HepG2 (cell line): ENCODE results near the gene GP9. TPM values are rescaled to one million over a fixed set of nuclear protein-coding genes. Genes with fewer than 3 reads are reported as not detected.
A peak's percentile ranks its signal among the peaks of the same experiment; 100 is the strongest.

Experiments
- ATAC-seq: fragments of 200-7000 bp; cut with Tn5 transposase; 3 replicates; pipeline ENCODE4 v1.9.1; 2020; ENCODE audit warnings: mild to moderate bottlenecking, moderate library complexity
- BruUV-seq: library from RNA; stranded (reverse); fragments of 400-500 nt; replicated peaks from 2 replicates; lab custom pipeline; 2021; lab: Mats Ljungman, UMichigan
- CTCF ChIA-PET: fragments of 300-600 bp; formaldehyde crosslinking; extraction: SDS; loops from one replicate; lab custom pipeline; 2021; ENCODE audit warnings: low total read pairs, inconsistent platforms, low intra/inter-chr PET ratio; lab: Yijun Ruan, JAX
- POLR2A ChIA-PET: fragments of 350-600 bp; sonication (Branson Sonifier 250); formaldehyde crosslinking; loops from one replicate; lab custom pipeline; 2020; ENCODE audit warnings: antibody characterized with exemption, inconsistent platforms; lab: Yijun Ruan, JAX
- DNase-seq: peaks from one replicate; pipeline ENCODE4 v3.0.0-alpha.2; 2015; ENCODE audit warnings: low spot score
- FAIRE-seq: peaks from 3 replicates; lab custom pipeline; 2011; peaks lifted over from hg19 to GRCh38; lab: Jason Lieb, UNC
- H2AFZ ChIP-seq: one replicate; pipeline ENCODE4 v1.6.1; 2011; ENCODE audit warnings: low read length, inconsistent platforms
- H3K27ac ChIP-seq: fragments of 300-600 bp; 3 replicates; pipeline ENCODE4 v1.8.0; 2011; ENCODE audit warnings: mixed run types, mild to moderate bottlenecking, mixed read lengths, low read length, inconsistent platforms; ENCODE audit not compliant: insufficient read depth; ENCODE audit errors: extremely low read length
- H3K27me3 ChIP-seq, 2 experiments: fragments of 200-600 bp in 1 of 2; 2 replicates in 1 of 2; 3 replicates in 1 of 2; pipeline versions ENCODE4 v1.6.0 to v1.8.0; 2011; ENCODE audit warnings: low read length in 2 of 2, mild to moderate bottlenecking in 2 of 2, moderate library complexity in 2 of 2, inconsistent platforms in 1 of 2; ENCODE audit not compliant: insufficient read depth in 2 of 2, control insufficient read depth in 1 of 2
- H3K36me3 ChIP-seq, 2 experiments: fragments of 200-600 bp in 1 of 2; replicated peaks in 1 of 2; 2 replicates in 1 of 2; 3 replicates in 1 of 2; pipeline versions ENCODE4 v1.5.1 to v1.8.0; 2011; ENCODE audit warnings: low read length in 2 of 2, inconsistent platforms in 1 of 2; ENCODE audit not compliant: insufficient read depth in 2 of 2, control insufficient read depth in 1 of 2
- H3K4me1 ChIP-seq: 2 replicates; pipeline ENCODE4 v1.5.1; 2012; ENCODE audit warnings: low read length, inconsistent platforms; ENCODE audit not compliant: insufficient read depth
- H3K4me2 ChIP-seq: 2 replicates; pipeline ENCODE4 v1.6.0; 2011; ENCODE audit warnings: low read depth, low read length, inconsistent platforms
- H3K4me3 ChIP-seq, 3 experiments: fragments of 200-600 bp in 1 of 3; sonication (generic), shearing (Covaris generic) in 1 of 3; replicated peaks in 1 of 3; 2 replicates each; pipeline ENCODE4 v1.5.1; 2011 to 2016; ENCODE audit warnings: low read length in 3 of 3, inconsistent platforms in 2 of 3, low read depth in 2 of 3, mild to moderate bottlenecking in 2 of 3, control low read depth in 1 of 3, mixed read lengths in 1 of 3; ENCODE audit not compliant: insufficient read depth in 1 of 3
- H3K79me2 ChIP-seq: one replicate; pipeline ENCODE4 v1.6.1; 2011; ENCODE audit warnings: low read length, inconsistent platforms; ENCODE audit not compliant: insufficient read depth
- H3K9ac ChIP-seq: 2 replicates; pipeline ENCODE4 v1.6.0; 2011; ENCODE audit warnings: mild to moderate bottlenecking, low read depth, low read length, inconsistent platforms; ENCODE audit not compliant: insufficient read depth
- H3K9me3 ChIP-seq: 2 replicates; pipeline ENCODE4 v1.5.1; 2012; ENCODE audit warnings: mild to moderate bottlenecking, low read length
- H4K20me1 ChIP-seq: 2 replicates; pipeline ENCODE4 v1.6.0; 2011; ENCODE audit warnings: inconsistent platforms, mild to moderate bottlenecking, low read length, moderate library complexity; ENCODE audit not compliant: insufficient read depth
- AHR ChIP-seq: IDR thresholded peaks from 2 replicates; pipeline ENCODE4 v1.6.1; 2018; ENCODE audit warnings: missing genetic modification reagents, missing compliant biosample characterization
- BCLAF1 ChIP-seq: fragments of 450-650 bp; IDR thresholded peaks from 2 replicates; pipeline ENCODE4 v1.6.1; 2017; ENCODE audit warnings: mild to moderate bottlenecking
- CAMTA2 ChIP-seq: sonication (generic); formaldehyde crosslinking; IDR thresholded peaks from 2 replicates; pipeline ENCODE4 v1.4.0; 2020; ENCODE audit warnings: mild to moderate bottlenecking, missing genetic modification reagents, borderline replicate concordance
- GABPA ChIP-seq, 2 experiments: IDR thresholded peaks; 2 replicates each; pipeline ENCODE4 v1.6.1; 2011 to 2016; ENCODE audit warnings: low read depth in 2 of 2, low read length in 1 of 2, missing biosample characterization in 1 of 2, missing genetic modification characterization in 1 of 2
- PAX8 ChIP-seq: sonication (generic); formaldehyde crosslinking; IDR thresholded peaks from 2 replicates; pipeline ENCODE4 v1.8.0; 2022; ENCODE audit warnings: mild to moderate bottlenecking, missing genetic modification reagents, borderline replicate concordance
- PRDM4 ChIP-seq: sonication (generic); formaldehyde crosslinking; IDR thresholded peaks from 2 replicates; pipeline ENCODE4 v1.9.0; 2021; ENCODE audit warnings: missing genetic modification reagents, borderline replicate concordance
- SMAD3 ChIP-seq: sonication (generic); formaldehyde crosslinking; IDR thresholded peaks from 2 replicates; pipeline ENCODE4 v1.4.0; 2020; ENCODE audit warnings: missing genetic modification reagents
- SRSF1 ChIP-seq: fragments of 200-400 bp; formaldehyde crosslinking; optimal IDR thresholded peaks from 2 replicates; pipeline ENCODE3; 2017; ENCODE audit warnings: mild to moderate bottlenecking, low read depth, low read length, moderate library complexity
- ZBTB4 ChIP-seq: sonication (generic); formaldehyde crosslinking; IDR thresholded peaks from 2 replicates; pipeline ENCODE4 v1.4.0; 2020; ENCODE audit warnings: missing genetic modification reagents, mild to moderate bottlenecking, borderline replicate concordance
- ZNF503 ChIP-seq: sonication (generic); formaldehyde crosslinking; IDR thresholded peaks from 2 replicates; pipeline ENCODE4 v1.4.0; 2020; ENCODE audit warnings: missing genetic modification reagents
- ZNF572 ChIP-seq: sonication (generic); formaldehyde crosslinking; IDR thresholded peaks from 2 replicates; pipeline ENCODE4 v1.5.1; 2020; ENCODE audit warnings: mild to moderate bottlenecking, missing genetic modification reagents
- ZNF775 ChIP-seq: sonication (generic); formaldehyde crosslinking; IDR thresholded peaks from 2 replicates; pipeline ENCODE4 v1.4.0; 2020; ENCODE audit warnings: missing genetic modification reagents, mild to moderate bottlenecking, moderate library complexity, borderline replicate concordance
- ZNF790 ChIP-seq: sonication (generic); formaldehyde crosslinking; IDR thresholded peaks from 2 replicates; pipeline ENCODE4 v1.8.0; 2022; ENCODE audit warnings: missing genetic modification reagents, mild to moderate bottlenecking, borderline replicate concordance
- WGBS: methylation state at CpG from one replicate; pipeline ENCODE4 v1.1.6; 2017; ENCODE audit warnings: low lambda C conversion rate; 5-methylcytosine and 5-hydroxymethylcytosine counted together
- in situ Hi-C: cut with HindIII; loops from 2 replicates; pipeline ENCODE4 v1.10.0; 2017; ENCODE audit warnings: low pct_unique_long_range_greater_than_20kb; ENCODE audit not compliant: extremely low pct_ligation_motif_present
- intact Hi-C: fragments of 100-400 bp; cut with micrococcal nuclease; formaldehyde crosslinking; loops from one replicate; pipeline ENCODE4 v1.10.0; 2022; ENCODE audit not compliant: unreplicated experiment
- polyA plus RNA-seq, 8 experiments: library from polyadenylated mRNA; depleted of rRNA in 3 of 8; stranded (reverse) in 7 of 8; unstranded in 1 of 8; fragments of >200 nt; fragmentation: Illumina TruSeq in 4 of 8; extraction: Trizol in 4 of 8; gene quantifications; 2 replicates each; pipeline versions ENCODE4 v1.2.1 to v1.2.3, GENCODE V29; 2011 to 2016; ENCODE audit warnings: low read depth in 4 of 8, missing spikeins in 1 of 8, mixed read lengths in 1 of 8; ENCODE audit not compliant: insufficient read depth in 1 of 8
- total RNA-seq, 5 experiments: library from RNA; depleted of rRNA; stranded (reverse); fragments of >200 nt; fragmentation: Illumina TruSeq; extraction: Trizol; gene quantifications; 2 replicates each; pipeline ENCODE4 v1.2.3, GENCODE V29; 2016; ENCODE audit warnings: low read depth in 1 of 5

Gene GP9
- total and polyA plus RNA-seq, 2 of the 13 experiments (the other 11 are each of a cell fraction or from before 2014, with no cell fraction given): not detected

GRCh38 chr3:129052675-129053074 lies 7.9 kb upstream of the GP9 start:
- H3K27me3 ChIP-seq: 0 out of 5 replicates have a peak, but pooled peaks cover 0 to 9% of the 10 kb centered on the region in 2 experiments
- no peaks in the 10 kb centered on the region for H4K20me1 ChIP-seq
- no peak overlapping the region for H3K4me3 ChIP-seq
- no peak overlapping the region for H3K9ac ChIP-seq
- FAIRE-seq (no peak), ATAC-seq (no peak), DNase-seq (no peak)
- ChIA-PET POLR2A (interaction anchor here (1.1 to 1.5 kb wide), 2 partner anchors 60 to 197 kb away, joined by 3 to 6 read pairs; partner anchors contain the start of gene COPG1), CTCF (interaction anchor here (1.7 kb wide), 1 partner anchor 193 kb away, joined by 20 read pairs; no protein-coding TSS in a partner anchor)
- H3K27ac ChIP-seq: no peak overlapping the region
- H3K36me3 ChIP-seq: no peaks in the 10 kb centered on the region
- H3K79me2 ChIP-seq: no peaks in the 10 kb centered on the region
- intact Hi-C loops: loop anchor here (1.0 to 5.0 kb wide), 3 partner anchors 25 to 193 kb away; no protein-coding TSS in a partner anchor
- WGBS: 26% methylated on average over 6 of the region's 6 CpGs
- no peak overlapping the region for H2AFZ ChIP-seq
- H3K9me3 ChIP-seq: peaks cover 7% of the 10 kb centered on the region; the same call in 1 of the 2 replicates
- no TSS peak for BruUV-seq
- peaks cover 52% of the 10 kb centered on the region for H3K4me1 ChIP-seq
- in situ Hi-C loops: no loop called here
- H3K4me2 ChIP-seq: peak overlapping the region; percentile 23; the same call in 1 of the 2 replicates
- TF ChIP-seq SMAD3 (no peak), PRDM4 (no peak), SRSF1 (no peak), AHR (CRISPR knock-in tag) (no peak), ZNF790 (CRISPR knock-in tag) (no peak), BCLAF1 (no peak), ZNF775 (CRISPR knock-in tag) (no peak), ZNF572 (CRISPR knock-in tag) (no peak), GABPA (IDR thresholded peaks at IDR 0.05; ENCODE audit: low read depth, low read length) (no peak), GABPA (CRISPR knock-in tag; IDR thresholded peaks at IDR 0.05; ENCODE audit: low read depth) (no peak), PAX8 (CRISPR knock-in tag) (no peak), CAMTA2 (CRISPR knock-in tag) (no peak), ZNF503 (CRISPR knock-in tag) (no peak), ZBTB4 (CRISPR knock-in tag) (no peak)
